Activated T-cell treated with anti-CD3 and anti-CD28 coated beads, Interleukin-2, amount 50 U/mL, for 4 hours (primary cell): ENCODE results near the gene SEMA3E. TPM values are rescaled to one million over a fixed set of nuclear protein-coding genes. Genes with fewer than 3 reads are reported as not detected.
"Not testable (repeated sequence)": the region's sequence is repeated elsewhere in the genome, so short reads cannot be mapped to it uniquely, and the experiment has no call there.

Source experiments
- ATAC-seq, 2 donors: fragments of 200-7000 bp; cut with Tn5 transposase; one replicate each; pipeline ENCODE4 v1.10.0; 2021
- DNase-seq: peaks from one replicate; pipeline ENCODE4 v3.0.0-alpha.2; 2020
- H3K27me3 Mint-ChIP-seq: one replicate; pipeline ENCODE4 v1.8.0; 2021; ENCODE audit warnings: low read depth, mixed read lengths
- H3K36me3 Mint-ChIP-seq: one replicate; pipeline ENCODE4 v1.8.0; 2022; ENCODE audit warnings: mixed read lengths; ENCODE audit not compliant: insufficient read depth
- H3K4me1 Mint-ChIP-seq: one replicate; pipeline ENCODE4 v1.8.0; 2021; ENCODE audit warnings: low read depth, mixed read lengths
- H3K4me3 Mint-ChIP-seq: one replicate; pipeline ENCODE4 v1.8.0; 2021; ENCODE audit warnings: mild to moderate bottlenecking, moderate library complexity, mixed read lengths
- H3K9me3 Mint-ChIP-seq: one replicate; pipeline ENCODE4 v1.8.0; 2021; ENCODE audit warnings: mixed read lengths
- total RNA-seq, 3 donors: library from RNA; stranded (reverse); gene quantifications; one replicate each; pipeline ENCODE4 v1.2.1, GENCODE V29; 2021

SEMA3E gene
- total RNA-seq, 3 donors from 2014 or later: not detected

GRCh38 chr7:83451501-83452045 is 197.4 kb downstream of the SEMA3E start:
- ATAC-seq: no peak
- Mint-ChIP-seq H3K36me3 (no peaks in the 10 kb centered on the region), H3K4me1 (no peaks in the 10 kb centered on the region), H3K9me3 (peaks cover 4% of the 10 kb centered on the region), H3K4me3 (no peak overlapping the region), H3K27me3 (no peaks in the 10 kb centered on the region)
- no peak for DNase-seq

DNA sequence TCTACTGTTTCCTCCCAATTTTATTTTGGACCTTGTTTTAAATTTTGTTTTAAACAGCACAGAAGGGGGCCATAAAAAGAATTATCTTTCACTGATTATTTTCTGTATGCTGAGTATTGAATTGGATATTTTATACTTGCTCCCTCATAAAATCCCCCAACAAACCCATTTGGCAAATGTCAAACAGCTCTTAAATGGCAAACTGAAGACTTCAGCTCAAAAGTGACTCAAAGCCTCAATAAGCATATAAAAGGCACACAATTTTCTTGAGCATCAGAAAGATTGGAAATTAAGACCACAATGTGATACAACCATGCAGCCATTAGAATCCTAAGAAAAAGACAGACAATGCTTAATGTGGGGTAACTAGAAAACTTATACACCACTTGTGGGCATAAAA is 199.2 kb downstream of the SEMA3E start:
- Mint-ChIP-seq H3K9me3 (no peaks in the 10 kb centered on the region), H3K36me3 (no peaks in the 10 kb centered on the region), H3K27me3 (no peaks in the 10 kb centered on the region), H3K4me3 (no peak overlapping the region), H3K4me1 (no peaks in the 10 kb centered on the region)
- no peak for DNase-seq
- ATAC-seq: no peak

- Mint-ChIP-seq H3K27me3 (no peaks in the 10 kb centered on the region), H3K36me3 (no peaks in the 10 kb centered on the region), H3K4me1 (no peaks in the 10 kb centered on the region), H3K4me3 (no peak overlapping the region), H3K9me3 (peaks cover 7% of the 10 kb centered on the region)
- DNase-seq (no peak), ATAC-seq (no peak)
Measured at GRCh38 chr7:83447681-83448080, 201.3 kb downstream of the SEMA3E start.

GRCh38 chr7:83446102-83446669 is 202.8 kb downstream of the SEMA3E start:
- H3K9me3 Mint-ChIP-seq: peaks cover 7% of the 10 kb centered on the region
- ATAC-seq: no peak

GRCh38 chr7:83442911-83443310 is 206.0 kb downstream of the SEMA3E start:
- Mint-ChIP-seq H3K9me3 (peaks cover 11% of the 10 kb centered on the region), H3K27me3 (no peaks in the 10 kb centered on the region), H3K4me3 (no peak overlapping the region), H3K36me3 (no peaks in the 10 kb centered on the region), H3K4me1 (no peaks in the 10 kb centered on the region)
- no peak for DNase-seq
- ATAC-seq: no peak

More at GRCh38 chr7:83446102-83446669, 202.8 kb downstream of the SEMA3E start:
- no peaks in the 10 kb centered on the region for H3K4me1 Mint-ChIP-seq
- H3K36me3 Mint-ChIP-seq: no peaks in the 10 kb centered on the region
- DNase-seq: no peak
- H3K4me3 Mint-ChIP-seq: no peak overlapping the region
- no peaks in the 10 kb centered on the region for H3K27me3 Mint-ChIP-seq

DNA sequence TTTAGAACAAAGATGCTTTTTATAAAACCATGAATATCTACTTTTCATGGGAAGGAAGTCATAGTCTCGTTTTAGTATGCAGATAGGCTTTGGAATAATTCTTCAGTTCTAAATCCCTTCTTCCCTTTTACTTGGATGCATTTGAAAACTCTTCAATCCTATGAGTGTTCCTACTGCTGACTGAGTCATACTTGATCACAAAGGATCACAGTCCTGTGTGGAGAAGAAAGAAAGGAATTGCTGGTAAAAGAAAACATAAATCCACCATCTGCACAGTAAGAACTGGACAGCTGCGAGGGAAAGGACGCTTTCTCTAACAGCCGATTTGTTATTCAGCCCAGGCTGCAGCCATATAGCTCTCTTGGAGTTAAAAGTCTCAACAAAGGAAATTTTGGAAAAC is 209.9 kb downstream of the SEMA3E start:
- no peak for DNase-seq
- H3K36me3 Mint-ChIP-seq: no peaks in the 10 kb centered on the region
- H3K9me3 Mint-ChIP-seq: peaks cover 10% of the 10 kb centered on the region
- ATAC-seq: no peak
- no peaks in the 10 kb centered on the region for H3K4me1 Mint-ChIP-seq
- no peak overlapping the region for H3K4me3 Mint-ChIP-seq
- no peaks in the 10 kb centered on the region for H3K27me3 Mint-ChIP-seq

DNA sequence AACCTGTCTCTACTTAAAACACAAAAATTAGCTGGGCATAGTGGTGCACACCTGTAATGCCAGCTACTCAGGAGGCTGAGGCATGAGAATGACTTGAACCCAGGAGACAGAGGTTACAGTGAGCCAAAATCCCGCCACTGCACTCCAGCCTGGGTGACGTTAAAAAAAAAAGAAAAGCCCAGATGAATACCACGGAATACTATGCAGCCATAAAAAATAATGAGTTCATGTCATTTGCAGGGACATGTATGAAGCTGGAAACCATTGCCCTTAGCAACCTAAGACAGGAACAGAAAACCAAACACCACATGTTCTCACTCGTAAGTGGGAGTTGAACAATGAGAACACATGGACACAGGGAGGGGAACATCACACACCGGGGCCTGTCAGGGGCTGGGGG is 218.7 kb downstream of the SEMA3E start:
- not testable (repeated sequence) for H3K4me3 Mint-ChIP-seq, H3K4me1 Mint-ChIP-seq, DNase-seq, H3K27me3 Mint-ChIP-seq, H3K9me3 Mint-ChIP-seq, H3K36me3 Mint-ChIP-seq, ATAC-seq

- DNase-seq: no peak
- no peak for ATAC-seq
- Mint-ChIP-seq H3K36me3 (no peaks in the 10 kb centered on the region), H3K4me3 (no peak overlapping the region), H3K27me3 (no peaks in the 10 kb centered on the region), H3K9me3 (peaks cover 7% of the 10 kb centered on the region), H3K4me1 (no peaks in the 10 kb centered on the region)
Measured at GRCh38 chr7:83429493-83429892, 219.4 kb downstream of the SEMA3E start.

GRCh38 chr7:83427884-83428283 is 221.1 kb downstream of the SEMA3E start:
- no peaks in the 10 kb centered on the region for H3K36me3 Mint-ChIP-seq
- DNase-seq (no peak), ATAC-seq (no peak)
- no peaks in the 10 kb centered on the region for H3K27me3 Mint-ChIP-seq
- no peaks in the 10 kb centered on the region for H3K4me1 Mint-ChIP-seq
- no peak overlapping the region for H3K4me3 Mint-ChIP-seq
- peaks cover 9% of the 10 kb centered on the region for H3K9me3 Mint-ChIP-seq

DNA sequence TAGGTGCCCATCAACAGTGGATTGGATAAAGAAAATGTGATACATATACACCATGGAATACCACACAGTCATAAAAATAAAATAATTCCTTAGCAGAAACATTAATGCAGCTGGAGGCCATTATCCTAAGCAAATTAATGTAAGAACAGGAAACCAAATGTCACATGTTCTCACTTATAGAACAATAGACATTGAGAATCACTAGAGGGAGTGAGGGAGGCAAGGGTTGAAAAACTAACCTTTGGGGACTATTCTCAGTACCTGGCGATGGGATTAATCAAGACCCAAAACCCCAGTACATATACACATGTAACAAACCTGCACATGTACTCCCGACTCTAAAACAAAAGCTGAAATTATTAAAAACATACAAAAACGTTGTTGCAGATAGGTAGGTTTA is 222.6 kb downstream of the SEMA3E start:
- ATAC-seq: no peak
- Mint-ChIP-seq H3K36me3 (no peaks in the 10 kb centered on the region), H3K4me3 (no peak overlapping the region)

GRCh38 chr7:83419013-83419412 is 229.9 kb downstream of the SEMA3E start:
- DNase-seq: no peak

More for the DNA sequence above, 222.6 kb downstream of the SEMA3E start:
- Mint-ChIP-seq H3K9me3 (peaks cover 13% of the 10 kb centered on the region), H3K27me3 (no peaks in the 10 kb centered on the region), H3K4me1 (no peaks in the 10 kb centered on the region)
- DNase-seq: no peak

GRCh38 chr7:83415840-83416239 is 233.1 kb downstream of the SEMA3E start:
- no peak for ATAC-seq
- H3K36me3 Mint-ChIP-seq: no peaks in the 10 kb centered on the region
- no peaks in the 10 kb centered on the region for H3K27me3 Mint-ChIP-seq
- H3K4me1 Mint-ChIP-seq: no peaks in the 10 kb centered on the region
- no peaks in the 10 kb centered on the region for H3K9me3 Mint-ChIP-seq
- no peak for DNase-seq
- no peak overlapping the region for H3K4me3 Mint-ChIP-seq

More at GRCh38 chr7:83419013-83419412, 229.9 kb downstream of the SEMA3E start:
- Mint-ChIP-seq H3K27me3 (no peaks in the 10 kb centered on the region), H3K36me3 (no peaks in the 10 kb centered on the region), H3K4me3 (no peak overlapping the region), H3K4me1 (no peaks in the 10 kb centered on the region), H3K9me3 (peaks cover 4% of the 10 kb centered on the region)
- ATAC-seq: no peak

DNA sequence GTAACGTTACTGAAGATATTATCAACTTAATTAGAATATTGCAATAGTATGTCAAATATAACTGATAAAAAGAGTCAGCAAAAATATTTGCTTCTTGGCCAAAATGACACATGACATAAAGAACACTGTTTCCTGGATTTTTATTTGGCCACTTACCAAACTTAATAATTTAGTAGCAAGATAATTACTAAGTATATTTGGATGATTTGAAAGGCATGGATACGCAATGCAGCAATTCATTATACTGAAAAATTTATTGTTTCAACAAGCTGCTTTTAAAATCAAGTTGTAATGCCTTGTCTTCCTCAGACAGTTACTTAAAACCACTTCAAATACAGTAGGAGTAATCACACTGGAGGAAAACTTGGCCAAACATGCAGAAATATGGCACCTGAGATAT is 234.0 kb downstream of the SEMA3E start:
- no peak overlapping the region for H3K4me3 Mint-ChIP-seq
- H3K9me3 Mint-ChIP-seq: no peaks in the 10 kb centered on the region
- H3K36me3 Mint-ChIP-seq: no peaks in the 10 kb centered on the region
- H3K27me3 Mint-ChIP-seq: no peaks in the 10 kb centered on the region
- ATAC-seq: no peak
- DNase-seq: no peak
- no peaks in the 10 kb centered on the region for H3K4me1 Mint-ChIP-seq

DNA sequence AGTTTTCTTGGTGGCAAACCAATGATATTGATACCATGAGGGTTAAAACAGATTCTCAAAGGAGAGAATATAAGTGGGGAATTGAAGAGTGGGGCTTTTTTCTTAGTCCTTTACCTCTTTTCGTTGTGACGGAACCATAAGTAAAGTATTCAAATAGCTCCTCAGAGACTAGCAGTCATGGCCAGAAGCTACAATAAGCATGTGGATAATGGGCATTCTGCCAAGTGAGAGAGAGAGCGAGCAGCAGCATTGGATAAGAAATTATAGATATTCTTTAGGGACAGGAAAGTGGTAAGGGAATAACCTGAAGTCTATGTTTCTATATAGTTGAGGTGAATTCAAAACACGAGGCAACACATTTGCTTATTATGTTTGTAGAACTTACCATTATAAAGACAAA is 235.1 kb downstream of the SEMA3E start:
- H3K4me1 Mint-ChIP-seq: no peaks in the 10 kb centered on the region
- no peaks in the 10 kb centered on the region for H3K9me3 Mint-ChIP-seq
- H3K4me3 Mint-ChIP-seq: no peak overlapping the region
- no peaks in the 10 kb centered on the region for H3K27me3 Mint-ChIP-seq
- DNase-seq (no peak), ATAC-seq (no peak)
- H3K36me3 Mint-ChIP-seq: no peaks in the 10 kb centered on the region

- ATAC-seq (no peak), DNase-seq (no peak)
- H3K27me3 Mint-ChIP-seq: no peaks in the 10 kb centered on the region
- no peaks in the 10 kb centered on the region for H3K4me1 Mint-ChIP-seq
- H3K4me3 Mint-ChIP-seq: no peak overlapping the region
- H3K36me3 Mint-ChIP-seq: no peaks in the 10 kb centered on the region
- no peaks in the 10 kb centered on the region for H3K9me3 Mint-ChIP-seq
Measured at GRCh38 chr7:83413424-83413823, 235.5 kb downstream of the SEMA3E start.
